Stimulated activated CD8-positive, alpha-beta memory T cell treated with anti-CD3 and anti-CD28 coated beads, Interleukin-4, amount 100 ng/mL, for 1 hour (primary cell): Measurements from ENCODE around the gene ACTN4.

Source experiments
- DNase-seq, 2 donors: peaks; one replicate each; pipeline ENCODE4 v3.0.0-alpha.2; 2020; ENCODE audit warnings: low read depth in 2 of 2, low spot score in 1 of 2

The ACTN4 gene

GRCh38 chr19:38708413-38709024, 61.1 kb downstream of the ACTN4 start:
- DNase-seq: no peak

- no peak for DNase-seq
Observed at GRCh38 chr19:38709119-38709518, 61.7 kb downstream of the ACTN4 start.

GRCh38 chr19:38709671-38710415, 62.4 kb downstream of the ACTN4 start:
- no peak for DNase-seq

GRCh38 chr19:38710416-38710702, 62.9 kb downstream of the ACTN4 start:
- DNase-seq: no peak

GRCh38 chr19:38710928-38711725, 63.7 kb downstream of the ACTN4 start:
- no peak for DNase-seq

- DNase-seq: no peak
Observed at GRCh38 chr19:38711726-38712153, 64.3 kb downstream of the ACTN4 start.

GRCh38 chr19:38712161-38712748, 64.8 kb downstream of the ACTN4 start:
- no peak for DNase-seq

- no peak for DNase-seq
Observed at GRCh38 chr19:38713227-38713649, 65.8 kb downstream of the ACTN4 start.

- no peak for DNase-seq
Observed at GRCh38 chr19:38713865-38714264, 66.4 kb downstream of the ACTN4 start.

GRCh38 chr19:38714354-38714778, 66.9 kb downstream of the ACTN4 start:
- no peak for DNase-seq

GRCh38 chr19:38715555-38715954, 68.1 kb downstream of the ACTN4 start:
- DNase-seq: no peak

GRCh38 chr19:38717051-38717450, 69.6 kb downstream of the ACTN4 start:
- DNase-seq: no peak

GRCh38 chr19:38717855-38718254, 70.4 kb downstream of the ACTN4 start:
- DNase-seq: no peak

- no peak for DNase-seq
Observed at GRCh38 chr19:38718747-38719543, 71.5 kb downstream of the ACTN4 start.

- DNase-seq: no peak
Observed at GRCh38 chr19:38719761-38720558, 72.5 kb downstream of the ACTN4 start.

GRCh38 chr19:38720559-38721236, 73.2 kb downstream of the ACTN4 start:
- DNase-seq: no peak

GRCh38 chr19:38721496-38721895, 74.0 kb downstream of the ACTN4 start:
- no peak for DNase-seq

GRCh38 chr19:38721979-38722773, 74.7 kb downstream of the ACTN4 start:
- DNase-seq: no peak
